Activated CD8-positive, alpha-beta memory T cell treated with anti-CD3 and anti-CD28 coated beads, Interleukin-2, amount 50 U/mL, for 24 hours (primary cell): Measurements from ENCODE around the gene DTNBP1.

Experiments
- DNase-seq: peaks from one replicate; pipeline ENCODE4 v3.0.0-alpha.2; 2020; ENCODE audit errors: extremely low read depth

Gene DTNBP1

GRCh38 chr6:15533379-15534026 is 129.3 kb downstream of the DTNBP1 start:
- DNase-seq, result no peak

- DNase-seq, result no peak
Measured at GRCh38 chr6:15531973-15532372, 130.9 kb downstream of the DTNBP1 start.

DNA sequence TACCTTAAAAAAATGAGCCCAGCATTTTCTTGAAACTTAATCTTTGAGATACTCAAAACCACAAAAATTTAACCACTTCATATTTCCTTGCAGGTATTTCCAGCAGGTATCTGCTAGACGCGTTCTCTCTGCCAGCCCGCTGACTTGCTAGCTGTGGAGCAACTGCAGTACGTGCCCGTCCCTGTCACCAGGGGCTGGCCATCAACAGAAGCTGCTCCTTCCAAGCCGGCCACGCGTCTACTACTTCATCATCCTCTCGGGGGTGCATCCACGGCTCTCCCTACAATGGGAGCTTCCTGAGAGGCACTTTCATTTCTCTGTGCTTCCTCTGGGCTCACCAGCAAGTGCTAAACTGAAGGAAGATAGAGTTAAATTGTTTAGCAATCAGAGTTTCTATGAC is 132.4 kb downstream of the DTNBP1 start:
- no peak for DNase-seq

GRCh38 chr6:15528870-15529269 is 134.0 kb downstream of the DTNBP1 start:
- no peak for DNase-seq

GRCh38 chr6:15527838-15528617 is 134.8 kb downstream of the DTNBP1 start:
- DNase-seq, result no peak

DNA sequence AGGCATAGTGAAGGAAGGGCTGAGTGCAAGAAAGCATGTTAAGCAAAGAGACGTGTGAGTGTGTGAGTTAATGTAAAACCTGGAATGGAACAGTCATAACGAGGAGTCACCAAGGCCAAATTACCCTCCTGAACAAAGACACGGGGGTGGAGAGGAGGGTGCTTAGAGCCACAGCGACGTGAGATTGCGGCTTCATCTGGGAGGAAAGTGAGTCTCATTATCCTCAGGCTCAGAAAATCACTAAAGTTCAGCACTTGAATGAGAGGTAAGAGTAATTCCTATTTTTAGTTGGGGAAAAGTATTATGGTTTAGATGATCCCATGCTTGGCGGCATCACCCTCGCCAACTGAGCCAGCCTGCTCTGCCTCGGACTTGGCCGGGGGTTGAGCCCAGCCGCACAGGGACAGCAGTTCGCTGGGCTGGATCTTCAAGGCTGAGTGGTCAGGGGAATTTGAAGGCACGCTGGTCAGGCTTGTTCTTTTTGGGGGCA is 136.6 kb downstream of the DTNBP1 start:
- DNase-seq, result no peak

DNA sequence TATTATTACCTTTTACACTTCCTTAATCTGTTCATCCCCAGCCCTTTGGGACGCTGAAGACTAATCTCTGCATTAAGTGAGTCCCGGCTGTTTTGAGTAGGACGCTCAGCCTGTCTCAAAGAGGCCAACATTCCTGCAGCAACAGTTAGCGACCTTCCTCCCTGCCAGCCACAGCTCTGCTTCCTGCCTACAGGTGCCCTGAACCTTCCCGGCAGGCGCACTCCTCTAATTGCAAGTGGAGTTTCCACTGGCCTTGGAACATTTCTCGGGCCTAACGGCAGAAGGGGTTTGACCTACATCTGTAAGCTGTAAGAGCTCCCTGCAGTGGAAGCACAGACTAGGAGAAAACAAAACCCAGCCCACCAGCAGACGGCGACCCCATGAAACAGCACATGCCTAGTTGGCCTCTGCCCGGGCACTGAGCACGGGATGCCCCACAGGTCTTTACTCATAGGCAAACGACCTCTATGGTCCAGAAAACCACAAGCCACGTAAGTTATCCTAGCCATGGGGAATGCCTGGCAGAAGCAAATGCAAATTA is 137.9 kb downstream of the DTNBP1 start:
- DNase-seq, result no peak

DNA sequence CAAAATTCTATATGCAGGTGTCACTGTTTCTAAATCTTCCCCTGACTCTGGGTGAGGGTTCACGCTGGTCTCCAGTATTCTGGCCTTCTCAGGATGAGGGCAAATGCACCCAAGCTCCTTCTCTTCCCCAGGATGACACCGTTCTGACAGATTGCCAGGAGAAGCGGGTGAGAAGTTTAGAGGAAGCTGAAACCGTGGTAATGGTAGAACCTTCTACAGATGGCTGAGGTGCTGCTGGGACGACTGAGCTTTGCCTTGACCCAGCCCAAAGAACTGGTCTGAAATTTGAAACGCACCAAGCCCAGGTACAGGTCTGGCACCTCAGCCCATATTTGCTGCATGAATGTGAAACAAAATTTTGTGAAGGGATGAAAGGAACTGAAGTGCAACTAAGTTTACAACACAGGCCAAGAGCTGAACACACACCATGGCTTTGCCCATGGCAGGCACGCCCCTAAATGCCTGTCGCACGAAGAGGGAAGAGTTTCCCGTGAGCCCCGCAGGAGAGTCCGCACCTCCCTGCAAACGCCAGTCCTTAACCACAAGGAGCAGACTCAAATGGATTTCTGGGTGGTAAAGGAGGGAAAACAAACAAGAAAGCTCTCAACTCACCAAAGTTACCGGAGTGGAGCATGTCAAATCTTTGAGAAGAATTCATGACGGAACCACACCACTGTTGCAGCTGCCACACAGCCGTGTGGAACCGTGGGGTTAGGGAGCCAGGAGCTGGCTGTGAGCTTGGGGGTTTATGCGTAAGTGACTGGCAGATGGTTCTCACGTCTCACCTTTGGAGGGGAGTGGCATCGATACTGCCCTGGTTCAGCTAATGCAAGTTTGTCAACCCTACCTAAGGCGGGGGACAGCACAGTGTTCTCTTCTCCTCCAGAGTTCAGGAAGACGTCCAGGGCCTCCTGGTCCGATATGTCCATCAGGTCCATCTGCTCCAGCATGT is 138.9 kb downstream of the DTNBP1 start:
- no peak for DNase-seq

- no peak for DNase-seq
Measured at GRCh38 chr6:15522856-15523529, 139.8 kb downstream of the DTNBP1 start.

DNA sequence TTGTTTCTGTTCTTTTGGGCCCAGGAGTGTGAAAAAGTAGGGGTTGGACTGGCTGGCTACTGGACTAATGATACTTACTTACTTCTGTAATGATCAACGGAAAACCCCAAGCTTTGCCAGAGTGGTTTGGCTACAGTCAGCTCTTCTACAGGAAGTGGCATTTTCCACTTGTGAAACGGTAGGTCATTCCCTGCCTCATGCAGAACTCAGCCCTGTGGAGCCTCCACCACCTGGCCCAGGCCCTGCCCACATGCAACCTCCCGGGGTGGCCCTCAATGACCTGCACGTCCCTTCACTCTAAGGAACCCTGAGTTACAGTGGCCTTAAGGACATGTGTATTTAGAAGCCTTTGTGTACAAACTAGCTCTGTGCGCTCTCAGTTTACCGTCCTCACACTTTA is 140.4 kb downstream of the DTNBP1 start:
- no peak for DNase-seq

GRCh38 chr6:15522026-15522425 is 140.8 kb downstream of the DTNBP1 start:
- no peak for DNase-seq

DNA sequence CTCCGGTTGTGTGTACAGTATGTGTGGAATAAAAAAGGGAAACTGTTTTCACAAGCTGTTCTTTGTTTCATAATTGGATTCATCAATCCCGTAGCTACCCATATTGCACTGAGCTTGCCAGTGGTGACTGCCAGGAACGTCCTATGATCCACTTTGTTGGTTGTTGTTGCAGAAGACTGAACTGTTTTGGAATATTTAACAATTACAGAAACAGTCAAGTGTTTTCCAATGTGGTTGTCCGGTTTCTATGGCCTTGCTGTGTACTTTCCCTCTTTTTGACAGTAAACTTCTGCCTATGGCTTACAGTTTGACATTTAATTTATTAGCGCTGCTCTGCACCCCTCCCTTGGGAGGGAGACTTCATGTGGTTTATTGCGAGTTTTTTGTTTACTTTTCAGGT is 141.2 kb downstream of the DTNBP1 start:
- DNase-seq, result no peak

GRCh38 chr6:15520626-15521203 is 142.1 kb downstream of the DTNBP1 start:
- no peak for DNase-seq

- DNase-seq, result no peak
Measured at GRCh38 chr6:15519681-15520080, 143.1 kb downstream of the DTNBP1 start.

DNA sequence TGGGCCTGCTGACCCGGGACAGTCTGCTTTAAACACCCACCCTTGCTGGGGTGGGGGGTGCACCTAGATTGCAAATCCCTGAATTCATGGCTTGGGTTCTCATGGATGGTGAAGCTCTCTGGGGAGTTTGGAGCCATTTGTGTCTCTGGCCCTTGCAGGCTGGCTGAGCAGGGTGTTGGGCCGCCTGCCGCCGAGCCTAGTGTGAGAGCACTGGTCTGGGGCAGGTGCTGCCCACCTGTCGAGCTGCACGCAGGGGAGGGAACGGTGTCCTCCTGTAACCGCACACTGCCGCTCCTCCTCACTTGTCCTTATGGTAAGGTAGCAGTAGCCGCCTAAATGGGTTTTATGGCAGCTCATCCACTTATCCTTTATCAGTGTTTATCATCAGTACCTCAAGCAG is 143.9 kb downstream of the DTNBP1 start:
- no peak for DNase-seq

DNA sequence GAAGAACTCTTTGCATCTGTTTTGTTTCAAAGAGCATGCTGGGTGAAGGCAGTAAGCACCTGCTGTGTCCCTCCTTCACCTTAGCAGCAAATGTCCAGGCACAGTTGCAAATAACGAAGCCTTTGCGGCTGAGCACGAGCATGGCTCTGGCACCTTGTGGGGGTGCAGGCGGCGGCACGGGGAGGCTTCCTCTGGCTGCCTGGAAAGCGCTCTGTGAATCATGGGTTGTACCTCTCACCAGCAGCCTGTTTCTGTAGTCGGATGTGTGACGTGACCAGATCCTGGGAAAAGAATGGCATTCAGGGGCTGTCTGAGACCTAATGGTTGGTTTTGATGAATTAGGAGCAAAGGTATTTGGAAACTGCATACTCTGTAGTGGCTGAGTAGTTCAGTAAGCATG is 144.8 kb downstream of the DTNBP1 start:
- no peak for DNase-seq

DNA sequence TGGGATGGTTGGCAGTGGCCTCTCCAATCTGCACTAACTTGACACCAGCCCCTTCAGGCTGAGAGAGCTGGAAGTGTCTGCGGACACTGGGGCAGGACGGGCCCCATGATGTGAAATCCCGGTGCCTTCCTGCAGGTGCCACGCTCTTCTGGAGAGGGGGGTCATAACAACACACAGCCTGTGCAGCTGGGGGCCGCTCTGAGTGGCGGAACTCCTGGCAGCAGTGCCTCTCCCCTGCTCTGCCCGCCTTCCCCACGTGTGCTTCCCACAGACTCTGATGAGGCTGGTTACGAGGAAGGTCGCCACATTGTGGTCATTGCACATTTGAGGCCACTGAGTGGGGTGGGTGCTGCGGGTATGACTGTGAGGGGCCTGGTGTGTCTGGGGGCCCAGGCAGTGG is 145.2 kb downstream of the DTNBP1 start:
- no peak for DNase-seq

DNA sequence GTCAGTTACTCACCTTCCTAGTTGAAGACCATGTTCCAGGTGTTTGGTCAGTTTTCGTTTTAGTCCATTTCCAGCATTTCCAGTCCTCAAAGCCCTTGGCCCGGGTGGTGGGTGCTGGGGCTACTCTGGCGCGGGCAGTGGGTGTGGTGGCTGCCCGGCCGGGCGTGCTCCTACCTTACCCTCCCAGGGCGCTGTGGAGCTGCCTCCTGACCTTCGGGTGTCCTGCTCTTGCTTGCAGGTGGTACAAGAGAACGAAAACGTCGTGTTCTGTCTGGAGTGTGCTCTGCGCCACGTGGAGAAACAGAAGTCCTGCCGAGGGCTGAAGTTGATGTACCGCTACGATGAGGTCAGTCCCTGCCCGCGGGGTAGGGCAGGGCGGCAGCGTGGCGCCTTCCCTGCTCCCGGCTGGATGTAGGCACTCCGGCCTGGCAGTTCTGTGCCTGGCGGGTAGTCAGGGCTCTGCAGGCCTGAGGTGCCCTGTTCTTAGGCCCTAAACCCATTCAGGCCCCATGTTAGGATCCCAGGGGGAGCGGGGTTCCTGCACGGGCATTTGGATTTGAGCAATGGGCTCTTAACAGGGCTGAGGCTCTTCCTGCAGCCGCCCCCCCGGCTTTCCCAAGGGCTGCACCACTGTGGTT is 145.8 kb downstream of the DTNBP1 start:
- no peak for DNase-seq

GRCh38 chr6:15516378-15516777 is 146.4 kb downstream of the DTNBP1 start:
- DNase-seq, result no peak

DNA sequence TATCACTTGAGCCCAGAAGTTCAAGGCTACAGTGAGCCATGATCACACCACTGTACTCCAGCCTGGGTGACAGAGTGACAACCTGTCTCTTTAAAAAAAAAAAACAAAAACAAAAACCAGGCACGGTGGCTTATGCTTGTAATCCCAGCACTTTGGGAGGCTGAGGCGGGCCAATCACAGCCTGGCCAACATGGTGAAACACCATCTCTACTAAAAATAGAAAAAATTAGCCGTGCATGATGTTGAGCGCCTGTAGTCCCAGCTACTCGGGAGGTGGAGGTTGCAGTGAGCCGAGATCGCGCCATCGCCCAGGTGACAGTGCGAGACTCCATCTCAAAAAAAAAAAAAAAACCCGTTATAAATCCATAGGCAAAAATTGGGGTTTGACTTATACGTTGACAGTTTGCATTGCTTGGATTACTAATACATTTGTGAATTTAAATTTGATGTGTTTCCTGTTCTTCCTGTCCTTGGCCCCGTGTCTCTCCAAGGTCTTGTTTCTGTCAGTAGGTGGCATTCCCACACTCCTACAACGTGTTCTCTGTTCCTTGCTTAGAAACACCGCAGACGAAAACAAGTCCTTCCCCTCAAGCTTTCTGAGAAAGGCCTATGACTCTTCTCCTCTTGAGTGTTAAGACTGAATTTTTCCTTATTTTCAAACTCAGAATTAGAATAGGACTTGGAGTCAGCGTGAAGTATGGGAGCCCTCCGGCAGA is 147.0 kb downstream of the DTNBP1 start:
- DNase-seq, result no peak
